NOMO-1 treated with dmso at 0.1 percent for 144 hours (cell line): ENCODE measurements around the gene GNA14.
"Not testable (repeated sequence)": the region's sequence is repeated elsewhere in the genome, so short reads cannot be mapped to it uniquely, and the experiment has no call there.

ENCODE experiments used
- DNase-seq: peaks from one replicate; lab custom pipeline; 2025; ENCODE audit not compliant: unreplicated experiment; lab: John Stamatoyannopoulos, UW

GNA14 gene

DNA sequence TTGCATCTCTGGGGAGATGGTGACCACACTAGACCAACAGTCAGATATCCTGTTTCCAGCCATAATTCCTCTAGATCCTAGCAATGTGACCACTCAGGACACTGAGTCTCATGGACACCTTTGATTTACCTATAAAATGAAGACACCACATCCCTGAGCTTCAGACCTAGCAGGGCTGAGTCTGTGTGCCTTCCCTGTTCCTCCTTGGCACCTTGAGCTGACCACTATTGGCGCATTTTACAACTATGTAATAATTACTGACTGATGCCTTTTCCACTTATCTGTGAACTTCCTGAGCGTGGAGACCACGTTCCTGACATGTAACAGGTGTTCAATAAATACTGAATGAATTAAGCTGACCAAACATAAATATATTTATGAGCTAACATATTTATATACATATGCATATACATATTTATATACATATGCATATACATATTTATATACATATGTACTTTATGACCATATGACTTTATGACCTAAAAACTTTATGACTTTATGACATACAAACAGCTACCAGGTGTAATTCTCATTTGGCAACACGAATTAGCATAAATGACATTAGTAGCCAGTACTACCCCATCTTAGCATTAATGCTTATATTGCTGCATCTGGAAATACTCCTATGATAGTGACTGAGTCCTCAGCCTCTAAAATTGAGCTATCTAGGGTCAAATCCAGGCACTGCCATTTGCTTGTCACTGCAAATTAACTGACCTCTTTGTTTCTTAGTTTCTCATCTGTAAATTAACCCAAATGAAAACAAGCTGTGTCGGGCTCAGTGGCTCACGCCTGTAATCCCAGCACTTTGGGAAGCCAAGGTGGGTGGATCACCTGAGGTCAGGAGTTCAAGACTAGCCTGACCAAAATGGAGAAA lies 150.6 kb downstream of the GNA14 start:
- DNase-seq: no peak

DNA sequence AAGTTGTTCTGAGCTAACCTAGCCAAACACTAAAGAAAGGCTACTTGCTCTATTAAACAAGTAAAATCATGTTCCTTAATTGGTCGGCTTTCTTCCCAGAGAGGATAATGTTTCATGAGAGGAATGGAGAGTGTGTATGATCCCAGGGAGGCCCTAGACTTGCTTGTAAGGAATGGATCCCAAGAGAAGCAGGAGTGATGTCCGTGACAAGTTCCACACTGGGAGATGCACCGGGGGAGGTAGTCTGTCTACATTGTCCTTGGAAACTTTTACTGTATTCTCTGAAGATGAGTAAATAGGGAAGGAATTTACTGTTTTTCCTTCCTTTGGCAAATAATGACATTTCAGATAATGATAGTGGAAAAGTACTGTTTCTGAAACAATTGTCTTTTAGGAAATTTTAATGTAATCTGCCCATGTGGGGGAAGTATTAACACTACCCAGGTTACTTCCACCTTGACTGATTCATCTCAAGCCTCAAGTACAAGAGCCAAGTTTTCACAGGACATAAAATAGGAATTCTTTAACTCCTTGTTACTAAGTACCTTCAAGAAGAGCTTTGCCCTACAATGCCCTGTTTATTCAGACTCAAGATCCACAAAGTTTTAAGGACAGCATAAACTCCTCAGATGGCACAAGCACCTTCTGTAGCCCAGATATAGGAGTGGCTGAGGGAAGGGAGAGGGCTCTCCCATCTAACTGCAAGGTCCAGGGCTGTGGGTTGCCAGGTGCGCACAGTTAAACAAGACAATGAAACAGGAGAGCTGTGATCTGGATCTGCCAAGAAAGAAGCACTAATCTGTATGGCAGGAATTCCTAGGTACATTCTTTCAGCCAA lies 152.1 kb downstream of the GNA14 start:
- DNase-seq: no peak

DNA sequence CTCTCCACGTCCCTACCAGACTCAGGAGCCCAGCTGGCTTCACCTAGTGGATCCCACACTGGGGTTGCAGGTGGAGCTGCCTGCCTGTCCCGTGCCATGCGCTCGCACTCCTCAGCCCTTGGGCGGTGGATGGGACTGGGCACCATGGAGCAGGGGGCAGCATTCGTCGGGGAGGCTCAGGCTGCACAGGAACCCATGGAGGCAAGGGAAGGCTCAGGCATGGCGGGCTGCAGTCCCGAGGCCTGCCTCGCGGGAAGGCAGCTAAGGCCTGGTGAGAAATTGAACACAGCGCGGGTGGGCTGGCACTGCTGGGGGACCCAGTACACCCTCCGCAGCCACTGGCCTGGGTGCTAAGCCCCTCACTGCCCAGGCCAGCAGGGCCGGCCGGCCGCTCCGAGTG lies 157.8 kb downstream of the GNA14 start:
- DNase-seq: not testable (repeated sequence)

DNA sequence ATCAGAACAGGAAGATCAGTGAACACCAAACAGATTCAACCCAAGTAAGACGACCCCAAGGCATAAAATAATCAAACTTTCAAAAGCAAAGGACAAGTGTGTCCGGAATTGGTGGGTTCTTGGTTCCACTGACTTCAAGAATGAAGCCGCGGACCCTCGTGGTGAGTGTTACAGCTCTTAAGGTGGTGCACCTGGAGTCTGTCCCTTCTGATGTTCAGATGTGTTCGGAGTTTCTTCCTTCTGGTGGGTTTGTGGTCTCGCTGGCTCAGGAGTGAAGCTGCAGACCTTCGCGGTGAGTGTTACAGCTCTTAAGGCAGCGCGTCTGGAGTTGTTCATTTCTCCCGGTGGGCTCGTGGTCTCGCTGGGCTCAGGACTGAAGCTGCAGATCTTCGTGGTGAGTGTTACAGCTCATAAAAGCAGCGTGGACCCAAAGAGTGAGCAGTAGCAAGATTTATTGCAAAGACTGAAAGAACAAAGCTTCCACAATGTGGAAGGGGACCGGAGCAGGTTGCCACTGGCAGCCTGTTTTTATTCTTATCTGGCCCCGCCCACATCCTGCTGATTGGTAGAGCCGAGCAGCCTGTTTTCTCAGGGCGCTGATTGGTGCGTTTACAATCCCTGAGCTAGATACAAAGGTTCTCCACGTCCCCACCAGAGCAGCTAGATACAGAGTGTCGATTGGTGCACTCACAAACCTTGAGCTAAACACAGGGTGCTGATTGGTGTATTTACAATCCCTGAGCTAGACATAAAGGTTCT lies 158.5 kb downstream of the GNA14 start:
- DNase-seq: not testable (repeated sequence)

DNA sequence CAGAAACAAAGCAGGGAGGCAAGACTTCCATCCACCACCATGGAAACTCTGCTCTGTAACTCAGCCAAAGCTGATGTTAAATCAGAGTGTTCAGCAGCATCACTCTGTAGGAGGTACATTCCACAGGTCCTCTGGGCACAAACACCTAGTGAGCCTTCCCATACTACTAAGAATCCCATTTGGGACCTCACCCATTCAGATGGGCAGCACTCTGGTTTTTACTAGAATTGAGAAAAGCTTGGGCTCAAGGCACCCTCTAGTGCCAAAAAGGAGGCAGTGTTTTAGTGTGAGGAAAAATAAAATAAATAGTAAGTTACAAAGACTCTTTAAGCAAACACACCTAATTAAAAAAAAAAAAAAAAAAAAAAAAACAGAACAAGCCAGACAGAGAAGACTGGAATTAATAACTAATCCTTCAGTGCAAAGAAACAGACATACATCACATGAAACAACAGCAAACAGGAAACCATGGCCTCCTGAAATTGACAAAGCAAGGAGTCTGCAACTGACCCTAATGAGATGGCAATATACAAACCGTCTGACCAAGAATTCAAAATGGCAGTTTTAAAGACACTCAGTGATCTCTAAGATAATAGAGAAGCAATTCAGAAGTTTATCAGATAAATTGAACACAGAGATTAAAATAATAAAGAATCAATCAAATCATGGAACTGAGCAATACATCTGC lies 159.5 kb downstream of the GNA14 start:
- DNase-seq: no peak

DNA sequence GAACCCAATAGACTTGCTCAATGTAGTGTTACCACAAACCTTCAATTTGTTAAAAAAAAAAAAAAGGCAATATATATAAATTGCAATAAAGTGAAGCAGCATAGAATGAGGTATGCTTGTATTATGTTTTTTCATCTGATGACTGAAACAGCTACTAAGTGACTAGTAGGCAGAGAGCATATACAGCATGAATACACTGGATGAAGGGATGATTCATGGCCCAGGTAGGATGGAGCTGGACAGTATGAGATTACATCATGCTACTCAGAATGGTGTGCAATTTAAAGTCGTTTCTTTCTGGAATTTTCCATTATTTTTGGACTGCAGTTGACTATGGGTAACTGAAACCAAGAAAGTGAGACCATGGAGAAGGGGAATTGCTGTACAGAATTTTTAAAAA lies 161.2 kb downstream of the GNA14 start:
- no peak for DNase-seq

DNA sequence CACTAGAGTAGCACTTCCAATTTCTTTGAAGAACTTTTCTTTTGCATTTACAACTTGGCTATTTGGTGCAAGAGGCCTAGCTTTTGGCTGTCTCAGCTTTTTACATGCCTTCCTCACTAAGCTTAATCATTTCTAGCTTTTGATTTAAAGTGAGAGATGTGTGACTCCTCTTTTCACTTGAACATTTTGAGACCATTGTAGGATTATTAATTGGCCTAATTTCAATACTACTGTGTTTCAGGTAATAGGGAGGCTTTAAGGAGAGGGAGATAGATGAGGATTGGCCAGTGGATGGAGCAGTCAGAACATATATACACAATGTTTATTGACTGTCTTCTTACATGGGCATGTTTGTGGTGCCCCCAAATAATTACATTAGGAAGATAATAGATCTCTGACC lies 161.7 kb downstream of the GNA14 start:
- no peak for DNase-seq

DNA sequence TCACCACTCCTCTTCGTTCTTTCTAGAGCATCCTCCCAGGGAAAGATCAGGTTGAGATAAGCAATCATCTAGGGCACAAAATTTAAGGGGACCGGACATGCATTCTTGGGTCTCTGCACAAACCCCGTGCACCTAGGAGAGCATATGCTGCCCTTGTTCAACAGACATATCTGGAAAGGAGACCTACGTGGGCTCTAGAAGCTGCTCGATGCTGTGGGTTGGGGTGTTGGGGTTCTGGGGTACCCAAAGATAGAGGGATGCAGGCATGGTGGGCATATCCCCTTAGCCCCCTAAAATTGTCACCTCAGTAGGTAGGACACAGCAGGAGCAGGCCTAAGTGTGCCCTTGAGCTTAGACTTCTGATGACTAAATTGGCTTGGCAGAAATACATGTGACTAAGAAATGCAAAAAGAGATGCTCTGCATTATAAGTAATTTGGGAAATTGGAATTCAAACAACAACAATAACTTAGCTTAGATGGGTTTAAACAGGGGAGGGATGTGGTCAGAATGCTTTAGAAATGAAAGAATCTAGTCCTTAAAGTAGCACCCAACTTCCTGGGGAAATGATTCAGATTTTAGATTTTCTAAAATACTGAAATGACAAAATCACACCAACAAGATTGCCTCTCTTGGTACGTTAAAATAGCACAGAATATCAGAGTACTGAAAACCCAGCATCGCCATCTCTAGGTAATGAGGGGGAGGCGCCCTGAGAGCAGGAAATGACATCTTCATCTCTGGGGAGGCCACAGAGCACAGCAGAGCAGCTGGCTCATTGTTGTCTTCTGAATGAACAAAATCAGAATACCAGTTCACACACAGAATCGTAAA lies 172.3 kb downstream of the GNA14 start:
- DNase-seq: no peak

DNA sequence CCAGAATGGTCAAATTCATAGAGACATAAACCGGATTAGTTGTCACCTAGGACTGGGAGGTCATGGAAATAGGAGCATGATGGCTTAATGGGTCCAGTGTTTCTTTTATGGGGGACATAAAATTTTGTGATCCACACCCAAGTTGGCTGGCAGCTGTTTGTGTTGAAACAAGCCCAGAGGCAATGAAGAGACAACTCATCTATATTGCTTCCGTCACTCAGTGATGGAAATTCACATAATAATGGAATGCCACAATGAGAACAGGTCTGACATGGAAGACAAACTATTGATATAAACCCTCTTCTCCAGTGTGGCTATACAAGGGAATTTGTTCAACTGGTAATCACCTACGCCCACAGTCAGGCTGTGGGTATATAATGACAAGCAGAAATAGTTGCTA lies 173.2 kb downstream of the GNA14 start:
- DNase-seq: no peak

DNA sequence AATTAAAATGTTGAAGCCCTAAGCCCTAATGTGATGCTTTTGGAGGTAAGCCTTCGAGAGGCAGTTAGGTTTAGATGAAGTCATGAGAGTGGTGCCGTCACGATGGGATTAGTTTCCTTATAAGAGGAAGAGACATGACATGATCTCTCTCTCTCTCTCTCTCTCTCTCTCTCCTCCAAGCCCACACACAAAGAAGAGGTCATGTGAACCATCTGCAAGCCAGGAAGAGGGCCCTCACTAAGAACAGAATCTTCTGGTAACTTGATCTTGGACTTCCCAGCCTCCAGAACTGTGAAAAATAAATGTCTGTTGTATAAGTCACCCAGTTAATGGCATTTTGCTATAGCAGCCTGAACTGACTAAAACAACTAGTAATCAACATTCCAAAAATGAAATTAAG lies 175.5 kb downstream of the GNA14 start:
- no peak for DNase-seq

DNA sequence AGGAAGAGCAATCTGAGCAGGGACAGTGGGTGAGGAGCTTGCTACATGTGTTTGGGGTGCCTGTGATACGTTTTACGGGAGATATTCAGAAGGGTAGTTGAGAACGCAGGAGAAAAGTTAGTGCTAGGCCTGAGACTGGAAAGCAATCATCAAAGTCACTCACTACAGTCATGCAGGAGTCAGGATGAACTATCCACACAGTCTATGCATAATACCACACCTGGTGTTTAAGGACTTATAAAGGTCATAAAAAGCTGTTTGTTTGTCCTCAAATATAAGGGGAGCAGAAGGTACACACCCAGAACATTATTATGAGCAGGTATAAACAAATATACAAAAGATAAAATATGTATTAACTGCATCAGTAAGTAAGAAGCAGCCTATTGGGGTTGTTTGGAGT lies 176.6 kb downstream of the GNA14 start:
- no peak for DNase-seq

DNA sequence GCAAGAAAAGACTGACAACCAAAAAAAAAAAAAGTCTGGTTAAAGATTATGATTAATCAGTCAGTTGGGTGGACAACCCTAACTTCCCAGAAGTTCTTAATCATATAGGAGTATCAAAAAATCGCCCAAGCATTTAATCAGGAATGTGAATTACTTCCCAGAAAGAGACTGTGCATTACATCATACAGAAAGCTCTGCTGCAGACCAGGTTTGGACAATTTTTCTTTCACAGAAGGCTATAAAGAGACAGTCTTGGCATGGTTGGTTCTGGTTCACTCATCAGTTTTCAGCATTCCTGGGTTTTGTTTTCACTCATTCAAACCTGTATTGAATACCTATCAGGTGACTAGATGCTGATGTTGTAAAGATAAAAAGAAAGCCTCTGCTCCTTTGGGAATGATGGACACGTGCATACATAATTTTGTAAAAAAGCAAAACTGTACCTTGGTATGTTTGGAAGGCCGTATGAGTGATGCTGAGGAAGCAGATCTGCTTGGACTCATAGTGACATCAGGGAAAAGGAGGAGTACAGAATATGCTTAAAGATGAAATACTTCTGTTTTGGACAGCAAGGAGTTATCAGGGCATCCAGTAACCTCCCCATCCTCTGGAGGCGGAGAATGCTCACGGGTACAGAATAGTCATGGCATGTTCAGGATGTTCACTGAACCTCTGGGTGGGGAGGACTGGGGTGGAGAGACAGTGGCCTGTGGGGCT lies 178.4 kb downstream of the GNA14 start:
- DNase-seq: no peak

DNA sequence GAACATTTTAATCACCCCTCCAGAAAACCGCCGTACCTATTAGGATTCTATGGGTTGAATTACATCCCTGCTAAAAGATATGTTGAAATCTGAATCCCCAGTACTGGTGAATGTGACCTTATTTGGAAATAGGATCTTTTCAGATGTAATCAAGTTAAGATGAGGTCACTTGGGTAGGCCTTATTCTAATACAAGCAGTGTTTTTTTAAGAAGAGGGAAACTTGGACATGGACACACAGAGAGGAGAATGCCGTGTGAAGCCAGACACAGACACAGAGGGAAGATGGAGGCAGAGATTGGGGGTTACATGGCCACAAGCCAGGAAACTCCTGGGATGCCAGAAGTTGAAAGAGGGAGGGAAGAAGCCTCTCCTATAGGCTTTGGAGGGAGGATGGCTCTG lies 183.5 kb downstream of the GNA14 start:
- no peak for DNase-seq

DNA sequence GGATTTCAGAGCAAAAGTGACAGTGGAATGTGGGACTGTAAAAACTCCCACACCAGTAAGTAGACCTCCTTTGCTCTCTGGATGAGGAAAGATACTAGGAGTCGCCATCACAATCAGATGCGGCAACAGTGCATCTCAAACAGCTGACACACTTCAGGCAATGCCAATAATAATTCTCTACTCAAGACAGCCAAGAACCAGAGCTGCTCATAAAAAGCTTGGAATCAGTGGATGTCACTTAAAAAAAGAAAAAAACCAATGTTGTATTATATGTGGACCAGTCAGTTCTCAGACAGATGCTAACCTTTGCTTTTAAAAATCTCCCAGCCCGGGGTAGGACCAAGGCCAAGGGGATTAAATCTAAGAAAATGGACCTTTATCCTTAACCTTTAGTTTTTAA lies 185.0 kb downstream of the GNA14 start:
- DNase-seq: no peak

DNA sequence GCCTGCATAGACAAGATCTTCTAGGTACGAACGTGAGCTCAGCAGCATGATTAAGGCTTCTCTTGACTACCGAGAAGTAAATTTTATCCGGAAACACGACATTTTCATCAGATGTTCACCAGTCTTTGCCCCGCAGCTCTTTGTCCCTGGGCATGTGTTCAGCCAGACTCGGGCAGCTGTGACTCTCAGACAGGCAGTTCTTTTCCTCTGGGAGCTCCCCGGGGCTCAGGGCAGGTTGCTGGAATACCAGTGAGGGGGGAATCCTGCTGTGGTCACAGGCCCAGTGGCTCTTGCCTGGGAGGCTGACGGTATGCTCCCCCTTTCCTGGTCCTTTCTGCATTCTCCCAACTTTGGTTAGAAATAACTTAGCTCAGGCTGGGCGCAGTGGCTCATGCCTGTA lies 186.1 kb downstream of the GNA14 start:
- DNase-seq: no peak

DNA sequence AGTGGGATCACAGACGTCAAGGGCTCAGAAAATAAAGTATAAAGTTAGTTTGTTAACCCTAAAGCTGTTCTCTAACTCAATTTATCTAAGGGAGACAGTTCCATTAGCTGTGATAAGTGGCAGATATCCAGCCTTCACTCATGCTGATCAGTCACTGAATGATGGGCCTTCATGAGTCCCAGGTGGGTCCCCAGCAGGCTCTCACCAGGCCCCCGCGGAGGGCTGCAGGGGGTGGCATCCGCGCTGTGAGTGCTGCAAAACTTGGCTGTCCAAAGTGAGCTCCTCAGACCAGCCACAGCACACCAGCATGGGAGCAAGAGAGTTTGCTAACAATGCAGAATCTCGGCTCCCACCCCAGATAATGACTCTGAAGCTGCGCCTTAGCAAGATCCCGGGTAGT lies 187.2 kb downstream of the GNA14 start:
- no peak for DNase-seq

DNA sequence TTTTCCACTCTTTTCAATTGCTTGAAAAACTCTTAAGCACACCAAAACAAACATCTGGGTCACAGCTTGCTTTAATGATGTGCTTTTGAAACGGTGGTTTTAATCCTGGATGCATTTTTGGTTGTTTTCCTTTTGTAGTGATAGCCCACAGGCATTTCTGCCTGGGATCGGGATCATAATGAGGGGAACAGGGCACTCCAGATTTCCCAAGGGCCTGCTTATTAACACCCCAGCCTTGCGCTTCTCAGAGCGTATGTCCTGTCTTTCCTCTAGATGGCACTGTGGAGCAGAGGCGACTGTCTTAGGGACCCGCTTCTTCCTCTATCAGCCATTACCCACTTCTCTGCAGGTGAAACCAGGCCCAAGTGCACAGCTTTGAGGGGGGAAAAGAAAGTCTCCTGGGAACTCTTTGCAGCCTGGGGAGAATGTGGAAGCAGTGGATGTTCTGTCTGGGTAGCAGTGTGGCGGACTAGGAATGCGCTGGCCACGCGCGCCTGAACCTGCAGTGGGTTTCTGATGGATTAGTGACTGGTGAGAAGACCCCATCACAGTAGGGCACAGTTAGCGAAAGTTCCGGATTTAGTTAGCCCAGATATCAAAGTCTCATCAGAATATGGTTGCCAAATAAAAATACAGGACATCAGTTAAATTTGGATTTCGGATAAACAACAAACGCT lies 190.1 kb downstream of the GNA14 start:
- DNase-seq: no peak

DNA sequence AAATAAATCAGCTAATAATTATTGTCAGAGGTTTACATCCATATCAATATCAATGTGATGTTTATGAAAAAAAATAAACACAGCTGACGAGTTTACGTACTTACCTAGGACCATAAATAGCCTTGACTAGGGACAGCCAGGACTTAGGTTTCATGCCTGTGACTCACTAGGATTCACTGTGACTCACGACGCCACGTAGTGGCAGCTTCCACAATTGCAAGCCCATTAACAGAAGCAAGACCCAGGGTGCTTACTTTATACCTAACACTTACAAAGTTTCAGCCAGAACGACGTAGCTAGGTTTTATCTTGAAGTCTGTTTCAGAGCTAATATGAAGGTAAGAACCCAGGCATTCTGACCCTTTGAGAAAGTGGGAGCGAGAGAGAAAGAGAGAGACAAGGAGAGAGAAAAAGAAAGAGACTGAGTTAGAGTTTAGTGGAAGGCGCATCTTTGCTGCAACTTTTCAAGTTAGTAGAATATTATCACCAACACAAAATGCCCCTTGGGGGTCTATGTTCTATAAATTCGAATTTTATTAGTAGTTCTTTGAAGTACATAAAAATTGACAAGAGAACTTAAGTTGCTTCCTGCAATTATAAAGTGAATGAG lies 191.2 kb downstream of the GNA14 start:
- no peak for DNase-seq
